Stimulated activated naive B cell treated with anti-CD40 and anti-IgM and Interleukin-4, amounts not matched to agents 10 μg/mL and 1 μg/mL and 100 μg/mL, for 72 hours (primary cell): ENCODE measurements around the gene CD200R1L.

Source experiments
- ATAC-seq, 2 donors: fragments of 150-1000 bp; cut with Tn5 transposase; replicated peaks; 2 replicates each; pipeline ENCODE4 v1.10.0; 2021; ENCODE audit warnings: moderate library complexity in 1 of 2
- DNase-seq: peaks from one replicate; pipeline ENCODE4 v3.0.0; 2021
- H3K27ac Mint-ChIP-seq: one replicate; pipeline ENCODE4 v1.8.0; 2022; ENCODE audit warnings: mild to moderate bottlenecking, mixed read lengths
- H3K27me3 Mint-ChIP-seq, 2 donors: one replicate each; pipeline ENCODE4 v1.8.0; 2022; ENCODE audit warnings: mixed read lengths in 2 of 2
- H3K36me3 Mint-ChIP-seq, 2 donors: one replicate each; pipeline ENCODE4 v1.8.0; 2022; ENCODE audit warnings: mixed read lengths in 2 of 2, mild to moderate bottlenecking in 1 of 2
- H3K4me1 Mint-ChIP-seq, 2 donors: one replicate each; pipeline ENCODE4 v1.8.0; 2022; ENCODE audit warnings: mixed read lengths in 2 of 2, mild to moderate bottlenecking in 1 of 2
- H3K4me3 Mint-ChIP-seq, 2 donors: one replicate each; pipeline ENCODE4 v1.8.0; 2022; ENCODE audit warnings: mild to moderate bottlenecking in 2 of 2, mixed read lengths in 2 of 2, moderate library complexity in 1 of 2
- H3K9me3 Mint-ChIP-seq, 2 donors: one replicate each; pipeline ENCODE4 v1.8.0; 2022; ENCODE audit warnings: mixed read lengths in 2 of 2, mild to moderate bottlenecking in 1 of 2

CD200R1L gene

GRCh38 chr3:112791736-112792135, 54.9 kb downstream of the CD200R1L start:
- Mint-ChIP-seq H3K27me3 (no peaks in the 10 kb centered on the region), H3K36me3 (peaks cover 0 to 4% of the 10 kb centered on the region in 2 donors), H3K9me3 (peaks cover 4 to 5% of the 10 kb centered on the region in 2 donors), H3K4me1 (peaks cover 18 to 22% of the 10 kb centered on the region in 2 donors), H3K4me3 (no peak overlapping the region), H3K27ac (no peak overlapping the region)
- no peak for ATAC-seq
- no peak for DNase-seq

GRCh38 chr3:112789787-112790186, 56.9 kb downstream of the CD200R1L start:
- Mint-ChIP-seq H3K27me3 (no peaks in the 10 kb centered on the region), H3K9me3 (peaks cover 4 to 5% of the 10 kb centered on the region in 2 donors), H3K27ac (no peak overlapping the region), H3K4me3 (no peak overlapping the region), H3K36me3 (peaks cover 0 to 4% of the 10 kb centered on the region in 2 donors), H3K4me1 (peaks cover 18 to 20% of the 10 kb centered on the region in 2 donors)
- ATAC-seq (no peak), DNase-seq (no peak)

GRCh38 chr3:112786881-112787579, 59.6 kb downstream of the CD200R1L start:
- H3K4me3 Mint-ChIP-seq = no peak overlapping the region
- H3K36me3 Mint-ChIP-seq = peaks cover 0 to 4% of the 10 kb centered on the region in 2 donors
- no peaks in the 10 kb centered on the region for H3K27me3 Mint-ChIP-seq
- H3K9me3 Mint-ChIP-seq = peaks cover 4 to 5% of the 10 kb centered on the region in 2 donors
- DNase-seq (no peak), ATAC-seq (no peak)
- H3K27ac Mint-ChIP-seq = no peak overlapping the region
- H3K4me1 Mint-ChIP-seq = peaks cover 0 to 1% of the 10 kb centered on the region in 2 donors

- Mint-ChIP-seq H3K36me3 (peaks cover 0 to 4% of the 10 kb centered on the region in 2 donors), H3K4me3 (no peak overlapping the region), H3K27ac (no peak overlapping the region), H3K27me3 (no peaks in the 10 kb centered on the region), H3K4me1 (peaks cover 1 to 2% of the 10 kb centered on the region in 2 donors), H3K9me3 (peaks cover 4 to 5% of the 10 kb centered on the region in 2 donors)
- DNase-seq (no peak), ATAC-seq (no peak)
Observed at GRCh38 chr3:112786002-112786590, 60.6 kb downstream of the CD200R1L start.

- DNase-seq (no peak), ATAC-seq (no peak)
- Mint-ChIP-seq H3K36me3 (peaks cover 0 to 4% of the 10 kb centered on the region in 2 donors), H3K9me3 (peaks cover 4 to 5% of the 10 kb centered on the region in 2 donors), H3K4me3 (no peak overlapping the region), H3K27ac (no peak overlapping the region), H3K27me3 (no peaks in the 10 kb centered on the region), H3K4me1 (peaks cover 2 to 8% of the 10 kb centered on the region in 2 donors)
Observed at GRCh38 chr3:112785321-112786001, 61.2 kb downstream of the CD200R1L start.

- H3K27me3 Mint-ChIP-seq = no peaks in the 10 kb centered on the region
- peaks cover under 1 to 2% of the 10 kb centered on the region in 2 donors for H3K9me3 Mint-ChIP-seq
- H3K4me3 Mint-ChIP-seq = no peak overlapping the region
- peaks cover 10 to 23% of the 10 kb centered on the region in 2 donors for H3K4me1 Mint-ChIP-seq
- H3K27ac Mint-ChIP-seq = no peak overlapping the region
- ATAC-seq (no peak), DNase-seq (no peak)
- no peaks in the 10 kb centered on the region for H3K36me3 Mint-ChIP-seq
Observed at GRCh38 chr3:112782491-112782890, 64.2 kb downstream of the CD200R1L start.

GRCh38 chr3:112781599-112781998, 65.1 kb downstream of the CD200R1L start:
- H3K27ac Mint-ChIP-seq = no peak overlapping the region
- DNase-seq = no peak

GRCh38 chr3:112779558-112780480, 66.8 kb downstream of the CD200R1L start:
- H3K27ac Mint-ChIP-seq = no peak overlapping the region
- no peaks in the 10 kb centered on the region for H3K36me3 Mint-ChIP-seq
- H3K4me3 Mint-ChIP-seq = no peak overlapping the region
- DNase-seq (no peak), ATAC-seq (no peak)
- no peaks in the 10 kb centered on the region for H3K27me3 Mint-ChIP-seq
- peaks cover 20 to 30% of the 10 kb centered on the region in 2 donors for H3K4me1 Mint-ChIP-seq
- H3K9me3 Mint-ChIP-seq = no peaks in the 10 kb centered on the region

More at GRCh38 chr3:112781599-112781998, 65.1 kb downstream of the CD200R1L start:
- Mint-ChIP-seq H3K9me3 (no peaks in the 10 kb centered on the region), H3K4me3 (no peak overlapping the region), H3K27me3 (no peaks in the 10 kb centered on the region), H3K4me1 (peaks cover 13 to 24% of the 10 kb centered on the region in 2 donors), H3K36me3 (no peaks in the 10 kb centered on the region)
- ATAC-seq = no peak

- Mint-ChIP-seq H3K9me3 (no peaks in the 10 kb centered on the region), H3K4me1 (peaks cover 22 to 33% of the 10 kb centered on the region in 2 donors), H3K36me3 (no peaks in the 10 kb centered on the region), H3K27me3 (no peaks in the 10 kb centered on the region), H3K4me3 (no peak overlapping the region), H3K27ac (no peak overlapping the region)
- no peak for DNase-seq
- ATAC-seq = no peak
Observed at GRCh38 chr3:112779011-112779410, 67.7 kb downstream of the CD200R1L start.

- no peaks in the 10 kb centered on the region for H3K9me3 Mint-ChIP-seq
- H3K27me3 Mint-ChIP-seq = no peaks in the 10 kb centered on the region
- peaks cover 22 to 37% of the 10 kb centered on the region in 2 donors for H3K4me1 Mint-ChIP-seq
- DNase-seq (no peak), ATAC-seq (no peak)
- no peaks in the 10 kb centered on the region for H3K36me3 Mint-ChIP-seq
- H3K27ac Mint-ChIP-seq = no peak overlapping the region
- H3K4me3 Mint-ChIP-seq = no peak overlapping the region
Observed at GRCh38 chr3:112778353-112778948, 68.2 kb downstream of the CD200R1L start.

- Mint-ChIP-seq H3K4me3 (no peak overlapping the region), H3K36me3 (no peaks in the 10 kb centered on the region), H3K27ac (no peak overlapping the region)
Observed at GRCh38 chr3:112777811-112778210, 68.9 kb downstream of the CD200R1L start.

GRCh38 chr3:112776836-112777235, 69.8 kb downstream of the CD200R1L start:
- H3K27me3 Mint-ChIP-seq = no peaks in the 10 kb centered on the region
- H3K27ac Mint-ChIP-seq = peak overlapping the region; percentile 53
- no peaks in the 10 kb centered on the region for H3K36me3 Mint-ChIP-seq
- ATAC-seq (no peak), DNase-seq (no peak)
- no peaks in the 10 kb centered on the region for H3K9me3 Mint-ChIP-seq
- no peak overlapping the region for H3K4me3 Mint-ChIP-seq
- H3K4me1 Mint-ChIP-seq = peaks cover 22 to 37% of the 10 kb centered on the region in 2 donors

More at GRCh38 chr3:112777811-112778210, 68.9 kb downstream of the CD200R1L start:
- ATAC-seq (no peak), DNase-seq (no peak)
- Mint-ChIP-seq H3K9me3 (no peaks in the 10 kb centered on the region), H3K27me3 (no peaks in the 10 kb centered on the region), H3K4me1 (peaks cover 22 to 37% of the 10 kb centered on the region in 2 donors)

- Mint-ChIP-seq H3K27me3 (no peaks in the 10 kb centered on the region), H3K4me3 (no peak overlapping the region), H3K9me3 (no peaks in the 10 kb centered on the region), H3K27ac (peak overlapping the region; percentile 37), H3K4me1 (peaks cover 22 to 34% of the 10 kb centered on the region in 2 donors), H3K36me3 (no peaks in the 10 kb centered on the region)
- DNase-seq (peak; percentile 23), ATAC-seq (peak; percentile 80 to 90)
Observed at GRCh38 chr3:112776000-112776399, 70.7 kb downstream of the CD200R1L start.
